HepG2 (cell line): Measurements from ENCODE around the gene SIT1. TPM values are rescaled to one million over a fixed set of nuclear protein-coding genes. Genes with fewer than 3 reads are reported as not detected.

Experiments used
- ATAD3A ChIP-seq: sonication (generic); formaldehyde crosslinking; IDR thresholded peaks from 2 replicates; pipeline ENCODE4 v1.4.0; 2020; ENCODE audit warnings: missing genetic modification reagents
- BORCS8-MEF2B ChIP-seq: sonication (generic); formaldehyde crosslinking; IDR thresholded peaks from 2 replicates; pipeline ENCODE4 v1.8.0; 2022; ENCODE audit warnings: mild to moderate bottlenecking, missing genetic modification reagents
- CBX1 ChIP-seq: IDR thresholded peaks from one replicate; pipeline ENCODE4 v1.6.1; 2016; ENCODE audit warnings: antibody characterized with exemption, low read depth
- DBP ChIP-seq: sonication (generic); formaldehyde crosslinking; IDR thresholded peaks from 2 replicates; pipeline ENCODE4 v1.4.0; 2020; ENCODE audit warnings: missing genetic modification reagents; ENCODE audit errors: not compliant biosample characterization
- ELF4 ChIP-seq: sonication (generic); formaldehyde crosslinking; IDR thresholded peaks from 2 replicates; pipeline ENCODE4 v1.5.0; 2020; ENCODE audit warnings: missing genetic modification reagents, mild to moderate bottlenecking, moderate library complexity, borderline replicate concordance
- HES4 ChIP-seq: sonication (generic); formaldehyde crosslinking; IDR thresholded peaks from 2 replicates; pipeline ENCODE4 v1.9.0; 2021; ENCODE audit warnings: mild to moderate bottlenecking, missing genetic modification reagents, borderline replicate concordance
- HMG20B ChIP-seq: conservative IDR thresholded peaks from 2 replicates; pipeline ENCODE4 v1.6.1; 2016; ENCODE audit warnings: missing genetic modification reagents, missing compliant biosample characterization
- KDM5A ChIP-seq: fragments of 200-600 bp; sonication (generic); IDR thresholded peaks from 2 replicates; pipeline ENCODE4 v1.7.0; 2018; ENCODE audit warnings: antibody characterized with exemption, mild to moderate bottlenecking, low read length, borderline replicate concordance
- KLF12 ChIP-seq: sonication (generic); formaldehyde crosslinking; IDR thresholded peaks from 2 replicates; pipeline ENCODE4 v1.4.0; 2020; ENCODE audit warnings: missing genetic modification reagents, borderline replicate concordance
- MTF1 ChIP-seq: sonication (generic); formaldehyde crosslinking; IDR thresholded peaks from 2 replicates; pipeline ENCODE4 v1.5.0; 2020; ENCODE audit warnings: missing genetic modification reagents
- MYPOP ChIP-seq: sonication (generic); formaldehyde crosslinking; IDR thresholded peaks from 2 replicates; pipeline ENCODE4 v1.8.1; 2023; ENCODE audit warnings: mild to moderate bottlenecking, moderate library complexity, missing genetic modification reagents
- REPIN1 ChIP-seq: sonication (generic); formaldehyde crosslinking; IDR thresholded peaks from 2 replicates; pipeline ENCODE4 v1.8.0; 2022; ENCODE audit warnings: missing genetic modification reagents, low read depth, mild to moderate bottlenecking, borderline replicate concordance
- RORA ChIP-seq: sonication (generic); formaldehyde crosslinking; IDR thresholded peaks from 2 replicates; pipeline ENCODE4 v1.5.0; 2020; ENCODE audit warnings: mild to moderate bottlenecking, missing genetic modification reagents, moderate library complexity
- TFDP1 ChIP-seq: IDR thresholded peaks from 2 replicates; pipeline ENCODE4 v1.6.1; 2016; ENCODE audit warnings: missing compliant biosample characterization, missing genetic modification reagents, borderline replicate concordance
- THAP8 ChIP-seq: sonication (generic); formaldehyde crosslinking; IDR thresholded peaks from 2 replicates; pipeline ENCODE4 v1.5.1; 2020; ENCODE audit warnings: missing genetic modification reagents, mild to moderate bottlenecking, borderline replicate concordance
- TRIM22 ChIP-seq: fragments of 450-650 bp; IDR thresholded peaks from 2 replicates; pipeline ENCODE4 v1.6.1; 2017
- ZKSCAN5 ChIP-seq: sonication (generic); formaldehyde crosslinking; IDR thresholded peaks from 2 replicates; pipeline ENCODE4 v1.5.1; 2020; ENCODE audit warnings: mild to moderate bottlenecking, missing genetic modification reagents
- ZNF136 ChIP-seq: sonication (generic); formaldehyde crosslinking; IDR thresholded peaks from 2 replicates; pipeline ENCODE4 v1.8.1; 2022; ENCODE audit warnings: low read depth, mild to moderate bottlenecking, moderate library complexity, missing genetic modification reagents
- ZNF143 ChIP-seq: sonication (generic); formaldehyde crosslinking; IDR thresholded peaks from 2 replicates; pipeline ENCODE4 v1.4.0; 2020; ENCODE audit warnings: missing genetic modification reagents
- ZNF501 ChIP-seq: sonication (generic); formaldehyde crosslinking; IDR thresholded peaks from 2 replicates; pipeline ENCODE4 v1.5.1; 2020; ENCODE audit warnings: mild to moderate bottlenecking, moderate library complexity, missing genetic modification reagents
- polyA plus RNA-seq, 8 experiments: library from polyadenylated mRNA; depleted of rRNA in 3 of 8; stranded (reverse) in 7 of 8; unstranded in 1 of 8; fragments of >200 nt; fragmentation: Illumina TruSeq in 4 of 8; extraction: Trizol in 4 of 8; gene quantifications; 2 replicates each; pipeline versions ENCODE4 v1.2.1 to v1.2.3, GENCODE V29; 2011 to 2016; ENCODE audit warnings: low read depth in 4 of 8, missing spikeins in 1 of 8, mixed read lengths in 1 of 8; ENCODE audit not compliant: insufficient read depth in 1 of 8
- total RNA-seq, 5 experiments: library from RNA; depleted of rRNA; stranded (reverse); fragments of >200 nt; fragmentation: Illumina TruSeq; extraction: Trizol; gene quantifications; 2 replicates each; pipeline ENCODE4 v1.2.3, GENCODE V29; 2016; ENCODE audit warnings: low read depth in 1 of 5

SIT1 gene
- total and polyA plus RNA-seq, 2 of the 13 experiments (the other 11 are each of a cell fraction or from before 2014, with no cell fraction given), result 0.09 to 6.7 TPM

GRCh38 chr9:35664531-35665470 is 14.1 kb upstream of the SIT1 start, which contains the start of gene ARHGEF39 (continued):
- TF ChIP-seq HES4 (peak; percentile 49; the same call in 1 of the 2 replicates), REPIN1 (CRISPR knock-in tag) (peak; percentile 97), ELF4 (CRISPR knock-in tag) (no peak), ZNF501 (CRISPR knock-in tag) (peak; percentile 95), ZKSCAN5 (CRISPR knock-in tag) (no peak), HMG20B (CRISPR knock-in tag) (peak; percentile 52; the same call in 1 of the 2 replicates), RORA (CRISPR knock-in tag) (no peak), TRIM22 (no peak), BORCS8-MEF2B (CRISPR knock-in tag) (peak; percentile 98), TFDP1 (CRISPR knock-in tag) (peak; percentile 99), KDM5A (no peak), MTF1 (CRISPR knock-in tag) (peak; percentile 51; the same call in 1 of the 2 replicates), CBX1 (peak; percentile 86), ZNF143 (CRISPR knock-in tag) (peak; percentile 62; the same call in 1 of the 2 replicates), THAP8 (peak; percentile 85), KLF12 (CRISPR knock-in tag) (no peak; the same call in 1 of the 2 replicates), ZNF136 (CRISPR knock-in tag) (no peak), MYPOP (peak; percentile 95), DBP (CRISPR knock-in tag) (no peak), ATAD3A (CRISPR knock-in tag) (no peak)
